DMS114 treated with DMSO at 0.1 percent for 48 hours (cell line): ENCODE measurements around the gene OR11H7.
"Not testable (repeated sequence)": the region's sequence is repeated elsewhere in the genome, so short reads cannot be mapped to it uniquely, and the experiment has no call there.

Source experiments
- DNase-seq: peaks from one replicate; lab custom pipeline; 2025; ENCODE audit not compliant: unreplicated experiment; lab: John Stamatoyannopoulos, UW

Gene OR11H7

DNA sequence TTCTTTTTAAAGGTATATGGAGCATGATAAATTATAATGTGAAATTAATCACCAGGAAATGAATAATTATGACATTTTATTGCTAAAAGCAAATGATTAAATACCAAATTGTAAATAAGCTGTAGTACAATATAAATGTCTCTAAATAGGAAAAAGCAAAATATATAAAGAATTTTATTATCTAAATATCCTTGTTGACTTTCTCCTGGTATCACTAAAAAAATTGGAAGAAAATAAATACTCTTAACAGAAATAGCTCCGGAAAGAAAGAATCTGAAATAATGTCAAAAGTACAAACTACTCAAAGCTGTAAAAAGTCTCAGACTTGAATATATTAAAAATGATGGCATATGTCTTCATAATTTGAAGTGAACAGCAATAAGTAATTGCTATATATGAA, at the start of gene OR11H7:
TSS of gene OR11H7 (plus strand) at position 301 of the 400 bp plus-strand sequence.
- DNase-seq: no peak

DNA sequence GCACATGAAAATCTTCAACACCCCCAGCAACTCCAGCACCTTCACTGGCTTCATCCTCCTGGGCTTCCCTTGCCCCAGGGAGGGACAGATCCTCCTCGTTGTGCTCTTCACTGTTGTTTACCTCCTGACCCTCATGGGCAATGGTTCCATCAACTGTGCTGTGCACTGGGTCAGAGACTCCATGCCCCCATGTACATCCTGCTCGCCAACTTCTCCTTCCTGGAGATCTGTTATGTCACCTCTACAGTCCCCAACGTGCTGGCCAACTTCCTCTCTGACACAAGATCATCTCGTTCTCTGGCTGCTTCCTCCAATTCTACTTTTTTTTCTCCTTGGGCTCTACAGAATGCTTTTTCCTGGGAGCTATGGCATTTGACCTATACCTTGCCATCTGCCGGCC, 49.6 kb upstream of the OR11H7 start:
- DNase-seq: no peak

- DNase-seq: no peak
Measured at GRCh38 chr14:20179880-20180279, 48.9 kb upstream of the OR11H7 start.

GRCh38 chr14:20180486-20180885, 48.3 kb upstream of the OR11H7 start:
- DNase-seq: no peak

- no peak for DNase-seq
Measured at GRCh38 chr14:20184181-20184580, 44.6 kb upstream of the OR11H7 start.

- DNase-seq: no peak
Measured at GRCh38 chr14:20190596-20190995, 38.2 kb upstream of the OR11H7 start, which contains the start of gene OR11G2. TSS of gene OR11G2 (plus strand) at chr14:20190896. CDS start at chr14:20197438, 6,542 bp downstream.

- no peak for DNase-seq
Measured at GRCh38 chr14:20191396-20191795, 37.4 kb upstream of the OR11H7 start.

- DNase-seq: no peak
Measured at GRCh38 chr14:20194101-20194500, 34.7 kb upstream of the OR11H7 start.

DNA sequence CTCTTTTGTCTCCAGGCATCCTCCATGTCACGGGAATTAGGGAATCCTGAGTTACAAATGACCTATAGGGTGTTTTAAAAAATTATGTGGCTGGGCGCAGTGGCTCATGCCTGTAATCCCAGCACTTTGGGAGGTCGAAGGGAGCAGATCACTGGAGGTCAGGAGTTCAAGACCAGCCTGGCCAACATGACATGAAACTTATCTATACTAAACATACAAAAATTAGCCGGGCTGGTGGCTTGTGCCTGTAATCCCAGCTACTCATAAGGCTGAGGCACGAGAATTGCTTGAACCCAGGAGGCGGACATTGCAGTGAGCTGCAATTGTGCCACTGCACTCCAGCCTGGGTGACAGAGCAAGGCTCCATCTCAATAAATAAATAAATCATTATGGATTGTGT, 33.6 kb upstream of the OR11H7 start:
- DNase-seq: not testable (repeated sequence)

DNA sequence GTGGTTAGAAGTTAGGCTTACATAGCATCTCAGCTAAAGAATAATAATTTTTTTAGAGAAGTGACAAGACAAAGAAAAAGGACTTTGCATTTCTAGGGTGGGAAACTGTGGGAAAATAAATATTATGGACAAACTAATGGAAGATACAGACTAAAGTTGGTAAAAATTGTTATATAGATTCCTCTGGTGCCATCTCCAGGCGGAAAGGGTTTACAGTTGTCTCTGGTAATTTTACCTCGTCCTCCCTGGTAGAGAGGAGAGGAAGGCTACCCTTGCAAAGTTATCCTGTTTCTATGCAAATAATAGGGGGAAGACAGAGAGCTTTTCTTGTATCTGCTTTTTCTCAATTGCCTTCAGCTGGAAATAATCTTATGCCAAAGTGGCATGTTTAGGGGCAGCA, 32.9 kb upstream of the OR11H7 start:
- peak; percentile 14 for DNase-seq

GRCh38 chr14:20197459-20197858, 31.3 kb upstream of the OR11H7 start:
- no peak for DNase-seq

DNA sequence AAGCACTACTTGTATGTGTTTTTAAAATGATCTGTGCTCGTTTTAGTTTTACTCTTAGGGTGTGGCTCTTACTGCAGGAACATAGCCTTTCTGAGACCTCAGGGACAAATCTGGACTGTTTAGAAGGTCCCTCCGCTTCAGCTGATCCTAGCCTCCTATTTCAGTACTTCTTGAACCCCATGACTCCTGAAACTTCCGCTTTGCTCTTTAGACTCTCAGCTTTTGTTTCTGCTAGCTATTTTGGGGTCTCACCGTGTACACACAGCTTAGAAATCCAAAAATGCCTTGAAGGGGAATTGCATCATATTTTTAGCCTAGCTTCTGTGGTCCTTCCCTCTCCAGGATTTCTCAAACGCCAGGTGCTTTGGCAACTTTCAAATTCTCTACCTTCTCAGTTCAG, 29.8 kb upstream of the OR11H7 start:
- DNase-seq: no peak

- DNase-seq: no peak
Measured at GRCh38 chr14:20204721-20205120, 24.1 kb upstream of the OR11H7 start.

DNA sequence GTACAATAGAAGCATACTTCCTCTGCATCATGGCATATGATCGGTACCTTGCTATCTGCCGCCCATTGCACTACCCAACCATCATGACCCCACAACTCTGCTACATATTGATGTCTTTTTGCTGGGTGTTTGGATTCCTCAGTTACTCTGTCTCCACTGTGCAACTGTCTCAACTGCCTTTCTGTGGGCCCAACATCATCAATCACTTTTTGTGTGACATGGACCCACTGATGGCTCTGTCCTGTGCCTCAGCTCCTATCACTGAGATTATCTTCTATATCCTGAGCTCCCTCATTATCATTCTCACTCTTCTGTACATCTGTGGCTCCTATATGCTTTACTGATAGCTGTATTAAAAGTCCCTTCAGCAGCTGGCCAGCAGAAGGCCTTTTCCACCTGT, 19.2 kb upstream of the OR11H7 start:
- no peak for DNase-seq

DNA sequence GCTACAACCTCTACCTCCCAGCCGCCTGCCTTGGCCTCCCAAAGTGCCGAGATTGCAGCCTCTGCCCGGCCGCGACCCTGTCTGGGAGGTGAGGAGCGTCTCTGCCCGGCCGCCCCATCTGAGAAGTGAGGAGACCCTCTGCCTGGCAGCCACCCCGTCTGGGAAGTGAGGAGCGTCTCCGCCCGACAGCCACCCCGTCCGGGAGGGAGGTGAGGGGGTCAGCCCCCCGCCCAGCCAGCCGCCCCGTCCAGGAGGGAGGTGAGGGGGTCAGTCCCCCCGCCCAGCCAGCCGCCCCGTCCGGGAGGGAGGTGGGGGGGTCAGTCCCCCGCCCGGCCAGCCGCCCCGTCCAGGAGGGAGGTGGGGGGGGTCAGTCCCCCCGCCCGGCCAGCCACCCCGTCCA, 16.4 kb upstream of the OR11H7 start:
- not testable (repeated sequence) for DNase-seq

- DNase-seq: no peak
Measured at GRCh38 chr14:20215196-20215595, 13.6 kb upstream of the OR11H7 start.

DNA sequence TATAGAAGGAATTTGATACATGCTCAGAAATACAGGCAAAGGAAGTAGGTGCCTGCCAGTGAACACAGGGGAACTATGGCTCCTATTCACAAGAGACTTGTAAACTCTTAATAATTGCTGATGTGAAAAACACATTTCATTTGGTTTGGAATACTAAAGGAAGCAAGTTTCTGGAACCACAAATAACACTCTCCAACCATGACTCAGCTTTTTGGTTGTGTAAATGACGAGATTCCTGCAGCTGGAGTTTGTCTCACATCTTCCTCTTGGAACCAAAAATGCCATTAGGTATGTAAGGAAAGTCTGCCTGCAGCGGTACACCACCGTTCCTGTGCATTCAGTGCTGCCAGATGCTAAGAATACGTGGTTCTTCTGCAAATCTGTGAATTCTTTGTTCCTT, 9.7 kb upstream of the OR11H7 start:
- DNase-seq: no peak

DNA sequence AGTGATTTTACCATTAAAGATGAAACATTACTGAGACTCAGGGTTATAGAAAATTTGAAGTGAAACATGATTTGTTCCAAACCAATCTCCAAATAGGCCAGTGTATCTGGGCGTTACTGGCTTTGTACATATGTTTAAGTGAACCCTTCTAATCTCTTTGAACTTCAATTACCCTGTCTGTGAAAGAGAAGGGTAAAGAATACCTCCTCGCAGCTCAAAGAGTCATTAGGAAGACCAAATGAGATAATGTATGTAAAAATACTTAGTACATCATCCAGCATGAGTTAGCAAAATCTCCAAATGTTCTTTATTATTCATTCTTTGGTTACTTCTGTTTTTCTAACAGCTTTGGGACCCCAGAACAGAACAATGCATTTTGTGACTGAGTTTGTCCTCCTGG, 5.4 kb upstream of the OR11H7 start, which contains the start of gene OR11H6:
TSS of gene OR11H6 (plus strand) at position 301 of the 400 bp plus-strand sequence. CDS start at position 301, 0 bp downstream.
- DNase-seq: no peak

DNA sequence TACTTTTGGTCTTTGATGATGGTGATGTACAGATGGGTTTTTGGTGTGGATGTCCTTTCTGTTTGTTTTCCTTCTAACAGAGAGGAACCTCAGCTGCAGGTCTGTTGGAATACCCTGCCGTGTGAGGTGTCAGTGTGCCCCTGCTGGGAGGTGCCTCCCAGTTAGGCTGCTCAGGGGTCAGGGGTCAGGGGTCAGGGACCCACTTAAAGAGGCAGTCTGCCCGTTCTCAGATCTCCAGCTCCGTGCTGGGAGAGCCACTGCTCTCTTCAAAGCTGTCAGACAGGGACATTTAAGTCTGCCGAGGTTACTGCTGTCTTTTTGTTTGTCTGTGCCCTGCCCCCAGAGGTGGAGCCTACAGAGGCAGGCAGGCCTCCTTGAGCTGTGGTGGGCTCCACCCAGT, 6.6 kb downstream of the OR11H7 start:
- not testable (repeated sequence) for DNase-seq

- no peak for DNase-seq
Measured at GRCh38 chr14:20247646-20248246, 19.0 kb downstream of the OR11H7 start.

DNA sequence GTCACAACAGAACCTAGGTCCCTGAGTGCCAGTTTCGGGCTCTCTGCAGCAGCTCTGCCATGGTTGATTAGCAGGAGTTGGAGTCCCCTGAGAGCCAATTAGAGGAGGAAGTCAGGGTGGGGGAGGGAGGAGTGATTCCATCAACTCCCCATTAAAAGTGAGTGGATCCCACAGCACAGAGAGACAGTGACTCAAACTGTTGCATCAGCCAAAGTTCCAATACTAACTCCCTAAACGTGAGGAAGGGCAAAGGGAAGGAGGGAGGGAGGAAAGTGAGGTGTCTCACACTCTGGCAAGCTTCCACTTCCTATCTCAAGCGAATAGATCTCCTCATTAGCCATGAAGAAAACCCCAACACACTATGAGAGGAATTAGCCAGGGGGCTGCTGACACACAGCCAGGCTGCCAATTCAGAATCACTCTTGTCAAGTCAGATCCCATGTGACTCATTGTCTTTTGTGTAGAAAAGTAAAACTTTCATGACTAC, 33.9 kb downstream of the OR11H7 start:
- no peak for DNase-seq

DNA sequence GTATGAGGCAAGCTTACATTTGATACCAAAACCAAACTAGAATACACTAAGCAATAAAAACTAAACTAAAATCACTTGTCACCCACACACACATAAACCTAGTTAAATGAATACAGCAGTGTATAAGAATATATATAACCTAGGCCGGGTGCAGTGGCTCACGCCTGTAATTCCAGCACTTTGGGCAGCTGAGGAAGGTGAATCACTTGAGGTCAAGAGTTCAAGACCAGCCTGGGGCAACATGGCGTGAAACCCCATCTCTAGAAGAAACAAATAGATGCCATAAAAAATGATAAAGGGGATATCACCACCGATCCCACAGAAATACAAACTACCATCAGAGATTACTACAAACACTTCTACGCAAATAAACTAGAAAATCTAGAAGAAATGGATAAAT, 35.6 kb downstream of the OR11H7 start:
- DNase-seq: not testable (repeated sequence)

DNA sequence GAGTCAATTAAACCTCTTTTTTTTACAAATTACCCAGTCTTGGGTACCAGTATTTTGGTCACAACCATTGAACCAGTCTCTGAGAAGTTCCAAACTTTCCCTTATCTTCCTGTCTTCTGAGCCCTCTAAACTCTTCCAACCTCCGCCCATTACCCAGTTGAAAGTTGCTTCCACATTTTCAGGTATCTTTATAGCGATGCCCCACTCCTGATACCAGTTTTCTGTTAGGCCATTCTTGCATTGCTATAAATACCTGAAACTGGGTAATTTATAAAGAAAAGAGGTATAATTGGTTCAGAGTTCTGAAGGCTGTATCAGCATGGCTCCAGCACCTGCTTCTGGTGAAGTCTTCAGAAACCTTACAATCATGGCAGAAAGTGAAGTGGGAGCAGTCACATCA, 45.3 kb downstream of the OR11H7 start:
- DNase-seq: no peak
